PC-3 (cell line): Measurements from ENCODE around the gene FAM83D.

Source experiments
- EZH2 ChIP-seq: fragments of 300-600 bp; sonication (generic); IDR thresholded peaks from one replicate; pipeline ENCODE4 v1.6.1; 2017; ENCODE audit warnings: antibody characterized with exemption, mild to moderate bottlenecking, low read length; ENCODE audit not compliant: unreplicated experiment
- TF ChIP-seq, protein P1 (sequence below): fragments of 300-600 bp; sonication (generic); conservative IDR thresholded peaks from 2 replicates; pipeline ENCODE4 v1.5.1; 2017; ENCODE audit warnings: antibody characterized with exemption, low read depth, mild to moderate bottlenecking, low read length

DNA sequence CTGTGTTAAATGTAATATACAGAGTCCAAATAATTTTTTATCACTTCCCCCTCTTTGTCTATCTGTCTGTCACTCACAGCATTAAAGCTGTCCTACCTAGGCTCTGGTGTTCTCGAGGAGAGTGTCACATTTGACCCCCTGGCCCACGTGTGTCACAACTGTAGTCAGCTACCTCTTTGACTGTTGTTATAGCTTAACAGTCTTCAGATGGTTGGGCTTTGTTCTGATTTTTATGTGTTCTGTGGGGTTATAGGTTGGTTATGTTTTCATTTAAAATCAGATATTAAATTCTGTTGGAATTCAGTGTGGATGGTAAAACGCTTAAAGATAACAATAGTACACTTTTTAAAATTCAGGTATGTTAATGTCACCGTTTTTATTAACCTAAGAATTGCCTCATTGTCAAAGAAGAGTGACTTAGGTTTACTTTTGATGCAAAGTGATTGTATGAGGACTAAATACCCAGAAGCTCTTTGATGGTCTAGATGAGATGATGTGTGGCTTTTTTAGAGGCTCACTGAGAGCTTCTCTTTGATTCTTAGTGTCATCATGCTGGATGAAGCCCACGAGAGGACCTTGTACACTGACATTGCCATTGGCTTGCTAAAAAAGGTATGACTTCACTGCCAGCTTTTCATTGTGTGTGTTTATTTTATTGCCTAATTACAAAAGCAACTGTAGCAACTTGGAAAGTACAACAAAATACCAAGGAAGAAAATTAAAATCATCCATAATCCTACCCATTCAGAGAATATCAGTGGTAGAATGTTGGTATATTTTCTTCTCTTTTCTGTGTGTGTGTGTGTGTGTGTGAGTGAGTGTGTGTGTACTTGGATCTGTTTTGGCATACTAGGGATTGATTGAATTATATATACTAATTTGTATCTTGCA is 65.8 kb downstream of the FAM83D start:
- TF ChIP-seq, protein P1, sequence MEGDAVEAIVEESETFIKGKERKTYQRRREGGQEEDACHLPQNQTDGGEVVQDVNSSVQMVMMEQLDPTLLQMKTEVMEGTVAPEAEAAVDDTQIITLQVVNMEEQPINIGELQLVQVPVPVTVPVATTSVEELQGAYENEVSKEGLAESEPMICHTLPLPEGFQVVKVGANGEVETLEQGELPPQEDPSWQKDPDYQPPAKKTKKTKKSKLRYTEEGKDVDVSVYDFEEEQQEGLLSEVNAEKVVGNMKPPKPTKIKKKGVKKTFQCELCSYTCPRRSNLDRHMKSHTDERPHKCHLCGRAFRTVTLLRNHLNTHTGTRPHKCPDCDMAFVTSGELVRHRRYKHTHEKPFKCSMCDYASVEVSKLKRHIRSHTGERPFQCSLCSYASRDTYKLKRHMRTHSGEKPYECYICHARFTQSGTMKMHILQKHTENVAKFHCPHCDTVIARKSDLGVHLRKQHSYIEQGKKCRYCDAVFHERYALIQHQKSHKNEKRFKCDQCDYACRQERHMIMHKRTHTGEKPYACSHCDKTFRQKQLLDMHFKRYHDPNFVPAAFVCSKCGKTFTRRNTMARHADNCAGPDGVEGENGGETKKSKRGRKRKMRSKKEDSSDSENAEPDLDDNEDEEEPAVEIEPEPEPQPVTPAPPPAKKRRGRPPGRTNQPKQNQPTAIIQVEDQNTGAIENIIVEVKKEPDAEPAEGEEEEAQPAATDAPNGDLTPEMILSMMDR, result no peak
- no peak for TF ChIP-seq EZH2
